VCaP (cell line): ENCODE results near the gene DNAAF3.
"Not testable (repeated sequence)": the region's sequence is repeated elsewhere in the genome, so short reads cannot be mapped to it uniquely, and the experiment has no call there.

Experiments used
- H3K27ac ChIP-seq: fragments of 450-650 bp; 2 replicates; pipeline ENCODE4 v1.5.1; 2017
- CTCF ChIP-seq: fragments of 450-650 bp; conservative IDR thresholded peaks from 2 replicates; pipeline ENCODE4 v1.5.1; 2017; ENCODE audit warnings: mild to moderate bottlenecking, moderate library complexity

DNAAF3 gene

DNA sequence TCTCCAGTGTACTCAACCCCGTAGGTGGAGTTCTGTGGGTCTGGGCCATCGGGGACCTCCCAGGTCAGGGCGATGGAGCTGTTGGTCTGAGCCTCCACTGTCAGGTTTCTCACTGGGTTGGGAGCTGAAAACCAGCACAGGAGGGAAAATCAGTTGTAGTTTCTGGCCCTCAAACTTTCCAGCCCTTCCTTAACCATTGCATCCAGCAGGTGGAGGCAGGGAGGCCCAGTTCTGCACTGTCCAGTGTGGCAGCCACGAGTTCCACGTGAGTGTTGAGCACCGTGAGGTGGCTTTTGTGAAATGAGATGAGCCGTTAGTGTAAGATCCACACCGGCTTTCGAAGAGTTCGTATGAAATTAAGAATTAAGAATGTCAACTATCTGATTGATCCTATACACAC is 35.8 kb upstream of the DNAAF3 start:
- TF ChIP-seq CTCF, result peak; percentile 21; the same call in 1 of the 2 replicates
- not testable (repeated sequence) for H3K27ac ChIP-seq

- no peak for TF ChIP-seq CTCF
- no peak overlapping the region for H3K27ac ChIP-seq
These were observed 33.3 kb upstream of the DNAAF3 start for GRCh38 chr19:55199620-55200204.

GRCh38 chr19:55198651-55199050 is 32.2 kb upstream of the DNAAF3 start:
- no peak for TF ChIP-seq CTCF

GRCh38 chr19:55197528-55197927 is 31.1 kb upstream of the DNAAF3 start:
- no peak overlapping the region for H3K27ac ChIP-seq
- TF ChIP-seq CTCF, result no peak

More at GRCh38 chr19:55198651-55199050, 32.2 kb upstream of the DNAAF3 start:
- no peak overlapping the region for H3K27ac ChIP-seq

DNA sequence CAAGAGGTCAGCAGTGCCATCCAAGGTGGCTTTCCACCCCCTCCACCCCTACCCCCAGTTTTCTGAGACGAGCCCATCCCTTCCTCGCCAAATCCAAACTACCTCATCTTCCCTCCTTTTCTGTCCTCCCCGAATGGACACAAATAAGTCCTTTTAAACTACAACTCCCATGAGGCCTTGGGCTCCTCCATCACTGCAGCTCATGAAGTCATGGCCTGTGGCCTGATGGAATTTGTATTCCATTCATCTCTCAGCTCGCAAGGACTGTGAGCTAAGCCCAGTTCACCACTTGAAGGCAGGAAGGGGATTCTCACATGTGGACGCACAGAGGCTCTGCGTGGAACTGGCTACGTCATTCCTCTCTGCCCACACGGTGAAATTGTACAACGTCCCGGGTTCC is 30.4 kb upstream of the DNAAF3 start:
- TF ChIP-seq CTCF, result no peak
- H3K27ac ChIP-seq, result no peak overlapping the region

- H3K27ac ChIP-seq, result no peak overlapping the region
- TF ChIP-seq CTCF, result no peak
These were observed 27.1 kb upstream of the DNAAF3 start for GRCh38 chr19:55193481-55193880.

DNA sequence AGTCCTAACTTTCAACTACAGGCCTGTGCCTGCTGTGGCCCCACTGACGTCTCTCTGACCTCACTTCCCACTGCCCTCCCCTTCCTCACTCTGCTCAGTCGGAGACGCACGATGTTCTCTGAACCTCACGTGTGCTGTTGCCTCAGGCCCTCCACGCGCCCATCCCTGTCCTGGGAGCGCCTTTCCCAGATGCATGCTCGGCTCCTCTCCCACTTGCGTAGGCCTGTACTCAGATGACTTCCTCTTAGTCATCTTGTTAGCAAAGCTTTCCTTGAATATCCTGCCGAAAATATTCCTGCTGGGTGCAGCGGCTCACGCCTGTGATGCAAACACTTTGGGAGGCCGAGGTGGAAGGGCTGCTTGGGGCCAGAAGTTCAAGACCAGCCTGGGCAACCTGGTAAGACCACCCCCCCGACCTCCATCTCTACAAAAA is 23.0 kb upstream of the DNAAF3 start:
- no peak for TF ChIP-seq CTCF
- H3K27ac ChIP-seq, result no peak overlapping the region

GRCh38 chr19:55188625-55189024 is 22.2 kb upstream of the DNAAF3 start:
- TF ChIP-seq CTCF, result no peak
- H3K27ac ChIP-seq, result no peak overlapping the region
